Fibroblast of villous mesenchyme (primary cell): ENCODE data around the gene MYO9A. TPM values are rescaled to one million over a fixed set of nuclear protein-coding genes. Genes with fewer than 3 reads are reported as not detected.
A peak's percentile ranks its signal among the peaks of the same experiment; 100 is the strongest.

Source experiments
- DNase-seq: peaks from one replicate; pipeline ENCODE4 v3.0.0-alpha.2; 2010; ENCODE audit warnings: low read depth
- H3K4me3 ChIP-seq: 2 replicates; pipeline ENCODE4 v1.5.1; 2011; ENCODE audit warnings: low read depth, mild to moderate bottlenecking, low read length
- total RNA-seq: library from RNA; depleted of rRNA; stranded (reverse); fragments of >200 nt; gene quantifications from 2 replicates; pipeline ENCODE4 v1.2.3, GENCODE V29; 2012
- TF ChIP-seq, protein P1 (sequence below): IDR thresholded peaks from 2 replicates; pipeline ENCODE4 v1.5.1; 2012; ENCODE audit warnings: low read depth, mild to moderate bottlenecking, low read length; ENCODE audit not compliant: insufficient read depth

Gene MYO9A
- total RNA-seq, 1 donor = 51.8 TPM

DNA sequence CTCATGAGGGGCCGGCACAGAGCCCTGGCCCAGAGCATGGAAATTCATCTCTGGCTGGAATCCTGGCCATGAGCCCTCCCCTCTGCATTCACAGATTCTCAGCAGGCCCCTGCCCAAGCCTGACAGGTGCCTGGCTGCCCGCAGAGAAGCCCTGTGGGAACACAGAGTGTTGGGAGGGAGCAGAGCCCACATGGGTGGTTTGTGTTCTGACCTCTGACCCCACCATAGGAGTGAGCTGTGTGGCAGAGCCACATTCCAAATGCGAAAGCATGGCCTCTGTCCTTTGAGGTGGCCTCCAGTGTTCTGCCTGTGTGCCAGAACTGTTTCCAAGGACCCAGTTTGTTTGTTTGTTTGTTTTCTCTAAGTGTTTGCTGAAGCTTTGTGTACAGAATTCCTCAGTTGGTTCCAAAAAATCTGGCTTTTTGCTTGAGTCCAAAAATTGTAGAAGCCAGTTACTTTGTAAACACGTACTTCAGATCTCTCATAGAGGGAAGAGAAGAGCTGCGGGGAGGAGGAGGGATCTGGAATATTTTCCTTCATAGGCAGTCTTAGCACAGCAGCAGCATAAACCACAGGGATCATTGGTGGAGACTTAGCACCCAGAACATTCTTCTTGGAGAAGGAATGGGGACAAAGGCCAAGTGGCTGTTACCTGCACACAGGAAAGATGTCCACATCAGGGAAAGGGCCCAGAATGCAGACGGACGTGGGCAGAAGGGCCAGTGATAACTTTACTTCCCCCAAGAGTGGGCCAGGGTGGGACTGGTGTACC lies 43.6 kb upstream of the MYO9A start:
- TF ChIP-seq, protein P1, sequence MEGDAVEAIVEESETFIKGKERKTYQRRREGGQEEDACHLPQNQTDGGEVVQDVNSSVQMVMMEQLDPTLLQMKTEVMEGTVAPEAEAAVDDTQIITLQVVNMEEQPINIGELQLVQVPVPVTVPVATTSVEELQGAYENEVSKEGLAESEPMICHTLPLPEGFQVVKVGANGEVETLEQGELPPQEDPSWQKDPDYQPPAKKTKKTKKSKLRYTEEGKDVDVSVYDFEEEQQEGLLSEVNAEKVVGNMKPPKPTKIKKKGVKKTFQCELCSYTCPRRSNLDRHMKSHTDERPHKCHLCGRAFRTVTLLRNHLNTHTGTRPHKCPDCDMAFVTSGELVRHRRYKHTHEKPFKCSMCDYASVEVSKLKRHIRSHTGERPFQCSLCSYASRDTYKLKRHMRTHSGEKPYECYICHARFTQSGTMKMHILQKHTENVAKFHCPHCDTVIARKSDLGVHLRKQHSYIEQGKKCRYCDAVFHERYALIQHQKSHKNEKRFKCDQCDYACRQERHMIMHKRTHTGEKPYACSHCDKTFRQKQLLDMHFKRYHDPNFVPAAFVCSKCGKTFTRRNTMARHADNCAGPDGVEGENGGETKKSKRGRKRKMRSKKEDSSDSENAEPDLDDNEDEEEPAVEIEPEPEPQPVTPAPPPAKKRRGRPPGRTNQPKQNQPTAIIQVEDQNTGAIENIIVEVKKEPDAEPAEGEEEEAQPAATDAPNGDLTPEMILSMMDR = no peak
- no peak overlapping the region for H3K4me3 ChIP-seq
- DNase-seq = no peak

DNA sequence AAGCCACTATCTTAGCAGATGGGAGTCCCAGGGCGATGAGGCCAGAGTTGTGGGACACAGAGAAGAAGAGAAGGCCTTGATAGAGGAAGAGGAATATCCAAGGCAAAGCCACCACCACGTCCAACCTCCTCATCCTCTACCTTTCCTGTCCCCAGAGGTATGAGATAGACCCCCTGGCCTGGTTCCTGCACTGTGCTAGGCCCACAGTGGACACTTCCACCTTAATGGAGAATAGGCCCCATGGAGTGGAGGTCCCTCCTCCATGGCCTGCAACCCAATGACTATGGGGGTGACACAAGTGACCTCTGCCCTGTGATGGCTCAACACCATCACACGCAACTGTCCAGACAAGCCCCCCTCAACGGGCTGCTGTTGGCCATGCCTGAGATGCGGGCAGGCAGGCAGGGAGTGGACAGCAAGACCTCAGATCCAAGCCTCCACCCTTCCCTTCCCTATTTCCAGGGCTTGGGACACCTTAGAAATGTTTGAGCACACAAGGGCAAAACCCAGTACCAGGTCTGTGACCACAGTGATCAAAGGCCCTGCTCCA lies 42.8 kb upstream of the MYO9A start:
- H3K4me3 ChIP-seq = no peak overlapping the region
- TF ChIP-seq, protein P1 = no peak
- DNase-seq = no peak

DNA sequence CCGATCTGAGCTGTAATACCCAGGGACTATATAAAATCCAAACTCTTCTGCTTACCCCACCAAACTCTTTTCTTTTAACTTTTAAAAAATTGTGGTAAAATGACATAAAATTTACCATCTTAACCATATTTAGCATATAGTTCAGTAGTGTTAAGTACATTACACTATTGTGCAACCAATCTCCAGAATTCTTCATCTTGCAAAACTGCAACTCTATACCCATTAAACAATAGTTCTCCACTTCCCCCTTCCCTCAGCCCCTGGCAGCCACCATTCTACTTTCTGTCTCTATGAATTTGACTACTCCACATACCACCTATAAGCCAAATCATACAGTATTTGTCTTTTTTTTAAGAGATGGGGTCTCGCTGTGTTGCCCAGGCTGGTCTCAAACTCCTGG lies 39.0 kb upstream of the MYO9A start:
- H3K4me3 ChIP-seq = no peak overlapping the region
- TF ChIP-seq, protein P1 = no peak
- DNase-seq = no peak

DNA sequence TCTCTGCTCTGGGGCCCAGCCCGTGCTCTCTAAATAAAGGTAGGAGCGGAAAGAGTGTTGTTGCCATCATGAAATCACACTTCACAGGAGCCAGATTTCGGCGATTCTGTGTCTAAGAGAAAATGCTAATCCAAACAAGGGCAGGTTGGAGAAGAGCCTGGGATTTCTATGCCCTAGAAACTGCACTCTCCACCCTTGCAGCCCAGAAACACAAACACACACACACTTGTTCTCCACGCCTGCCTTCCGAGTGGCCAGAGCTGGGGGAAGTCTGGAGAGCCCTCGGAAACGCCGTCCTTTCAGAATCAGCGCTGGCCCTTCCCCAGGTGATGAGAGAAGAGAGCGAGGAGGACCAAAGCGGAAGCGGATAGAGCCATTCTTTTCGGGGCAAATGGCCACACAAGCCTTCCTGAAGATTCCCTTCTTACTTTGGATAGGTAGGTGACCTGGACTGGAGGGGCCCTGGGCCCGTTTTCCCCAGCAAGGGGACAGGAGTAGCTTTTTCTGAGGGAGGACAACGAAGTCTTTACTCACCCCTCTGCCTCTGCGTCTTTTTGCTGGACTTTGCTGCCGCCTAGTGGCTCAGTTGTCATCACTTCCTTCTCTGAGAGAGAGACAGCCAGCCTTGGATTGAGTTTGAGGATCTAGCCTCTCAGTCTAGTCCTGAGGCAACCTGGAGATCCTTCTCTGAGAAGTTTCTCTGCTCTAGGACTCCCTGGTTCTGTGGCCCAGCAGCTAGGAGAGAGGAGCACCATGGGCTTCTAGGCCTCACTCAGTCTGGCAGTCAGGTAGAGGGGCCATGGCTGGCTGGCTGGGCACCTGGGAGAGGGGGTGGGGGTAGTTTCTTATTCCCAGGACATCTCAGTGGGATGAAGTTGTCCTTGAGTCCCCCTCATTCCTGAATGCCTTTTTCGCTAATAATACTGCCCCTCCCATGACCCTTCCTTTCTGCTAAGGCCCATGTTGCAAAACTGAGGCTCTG lies 38.0 kb upstream of the MYO9A start:
- DNase-seq = peak; percentile 81

DNA sequence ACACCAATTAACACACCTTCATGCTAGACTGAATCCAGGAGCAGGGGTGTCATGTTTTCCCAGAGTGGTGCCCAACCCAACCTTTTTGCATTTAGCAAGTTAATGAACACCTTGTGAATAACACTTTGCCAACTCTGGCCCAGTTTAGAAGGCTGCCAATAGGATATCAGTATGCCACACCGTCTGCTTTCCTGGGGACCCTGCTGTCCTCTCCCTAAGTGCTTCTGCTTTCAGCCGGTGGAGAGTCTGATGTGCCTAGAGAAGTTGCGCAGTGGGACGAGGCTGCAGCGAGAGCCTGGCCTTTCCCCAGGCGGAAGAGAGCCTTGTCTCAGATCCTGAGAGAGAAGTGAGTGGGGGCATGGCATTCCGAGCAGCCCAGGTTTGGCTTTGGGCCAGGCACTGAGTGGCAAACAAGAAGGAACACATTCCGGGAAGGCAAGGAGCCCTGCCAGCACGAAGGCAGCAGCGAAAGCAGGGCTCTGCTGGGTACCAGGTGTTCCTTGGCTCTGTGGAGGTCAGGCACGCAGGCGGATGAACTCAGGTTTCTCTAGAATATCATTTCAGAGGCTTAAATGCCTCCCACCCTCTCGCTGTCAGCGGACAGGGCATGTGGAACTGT lies 37.2 kb upstream of the MYO9A start:
- peak; percentile 16 for DNase-seq
- H3K4me3 ChIP-seq = peak overlapping the region; percentile 59
- TF ChIP-seq, protein P1 = no peak

More for the DNA sequence above, 38.0 kb upstream of the MYO9A start:
- peak overlapping the region; percentile 59 for H3K4me3 ChIP-seq
- TF ChIP-seq, protein P1 = peak; percentile 98

DNA sequence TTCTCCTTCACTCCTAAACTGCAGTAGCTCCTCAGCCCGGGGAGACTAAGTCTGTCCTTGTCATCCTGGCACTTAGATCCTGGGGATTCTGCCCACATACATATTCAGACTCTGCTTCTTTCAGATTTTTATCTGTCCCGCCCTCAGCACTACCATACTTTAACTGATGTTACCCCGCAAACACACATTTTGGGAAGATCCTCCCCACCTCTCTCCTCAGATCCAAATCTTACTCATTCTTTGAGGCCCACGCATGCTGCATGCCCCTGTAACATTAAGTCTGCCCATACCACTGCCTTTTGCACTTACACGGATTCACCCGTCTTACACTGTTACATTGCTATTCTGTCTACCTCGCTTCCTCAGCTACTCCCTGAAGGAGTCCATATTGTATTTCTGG lies 36.4 kb upstream of the MYO9A start:
- DNase-seq = no peak
- TF ChIP-seq, protein P1 = no peak
- no peak overlapping the region for H3K4me3 ChIP-seq
